ENCODE data around the gene SLF1.

- TF ChIP-seq POLR2A (IDR thresholded peaks at IDR 0.05) = no peak
- peak in 2 of 12 donors; percentile 4 to 11 for TF ChIP-seq CTCF (IDR thresholded peaks at IDR 0.05)
Observed at GRCh38 chr5:94613583-94613982, 4.9 kb upstream of the SLF1 start.
